GM12878 (cell line): ENCODE results near the gene KLHL26. TPM values are rescaled to one million over a fixed set of nuclear protein-coding genes. Genes with fewer than 3 reads are reported as not detected.
A peak's percentile ranks its signal among the peaks of the same experiment; 100 is the strongest.

Source experiments
- ATAC-seq: fragments of 200-7000 bp; cut with Tn5 transposase; 3 replicates; pipeline ENCODE4 v1.9.1; 2020; ENCODE audit warnings: mild to moderate bottlenecking, moderate library complexity
- BruUV-seq: library from RNA; stranded (reverse); fragments of 400-500 nt; replicated peaks from 2 replicates; lab custom pipeline; 2021; lab: Mats Ljungman, UMichigan
- CTCF ChIA-PET: fragments of 300-600 bp; sonication (Branson Sonifier 250); formaldehyde crosslinking; extraction: SDS; loops from one replicate; lab custom pipeline; 2021; ENCODE audit warnings: inconsistent platforms; lab: Yijun Ruan, JAX
- POLR2A ChIA-PET: fragments of 350-600 bp; formaldehyde crosslinking; extraction: SDS; loops from one replicate; lab custom pipeline; 2021; ENCODE audit warnings: inconsistent platforms; lab: Charles Lee
- RAD21 ChIA-PET: fragments of 300-600 bp; sonication (Branson Sonifier 250); formaldehyde crosslinking; loops from one replicate; lab custom pipeline; 2023; ENCODE audit warnings: antibody characterized with exemption; ENCODE audit not compliant: unreplicated experiment; lab: Charles Lee
- SMC1A ChIA-PET: fragments of 300-600 bp; sonication (Branson Sonifier 250); formaldehyde crosslinking; loops from one replicate; lab custom pipeline; 2023; ENCODE audit not compliant: unreplicated experiment, uncharacterized antibody; lab: Charles Lee
- DNase-seq: peaks from one replicate; pipeline ENCODE4 v3.0.0-alpha.2; 2011; ENCODE audit warnings: low read depth, low spot score
- FAIRE-seq: peaks from 3 replicates; lab custom pipeline; 2011; peaks lifted over from hg19 to GRCh38; lab: Jason Lieb, UNC
- H2AFZ ChIP-seq: 2 replicates; pipeline ENCODE4 v1.6.0; 2011; ENCODE audit warnings: low read depth, low read length, control low read depth; ENCODE audit not compliant: control insufficient read depth
- H3K27ac ChIP-seq: 2 replicates; pipeline ENCODE4 v1.5.1; 2011; ENCODE audit warnings: control low read depth; ENCODE audit not compliant: control insufficient read depth, insufficient read depth
- H3K27me3 ChIP-seq, 2 experiments: replicated peaks in 1 of 2; 2 replicates each; pipeline versions ENCODE4 v1.6.0 to v1.6.1; 2011; ENCODE audit warnings: low read length in 1 of 2; ENCODE audit not compliant: control insufficient read depth in 2 of 2, insufficient read depth in 2 of 2
- H3K36me3 ChIP-seq, 2 experiments: 2 replicates each; pipeline ENCODE4 v1.5.1; 2011; ENCODE audit warnings: low read length in 1 of 2; ENCODE audit not compliant: control insufficient read depth in 2 of 2, insufficient read depth in 2 of 2
- H3K4me1 ChIP-seq: 2 replicates; pipeline ENCODE4 v1.6.1; 2011; ENCODE audit warnings: mild to moderate bottlenecking, low read length, moderate library complexity, mixed read lengths; ENCODE audit not compliant: control insufficient read depth, insufficient read depth
- H3K4me2 ChIP-seq: 2 replicates; pipeline ENCODE4 v1.6.0; 2011; ENCODE audit warnings: control low read depth; ENCODE audit not compliant: control insufficient read depth, insufficient read depth
- H3K4me3 ChIP-seq: fragments of 200-600 bp; sonication (generic); 2 replicates; pipeline ENCODE4 v1.5.1; 2016
- H3K79me2 ChIP-seq: 2 replicates; pipeline ENCODE4 v1.6.0; 2011; ENCODE audit warnings: low read length; ENCODE audit not compliant: control insufficient read depth, insufficient read depth
- H3K9ac ChIP-seq: 2 replicates; pipeline ENCODE4 v1.8.0; 2011; ENCODE audit warnings: low read length, control low read depth, mixed read lengths; ENCODE audit not compliant: control insufficient read depth, insufficient read depth
- H3K9me3 ChIP-seq: replicated peaks from 3 replicates; pipeline ENCODE4 v1.5.1; 2011; ENCODE audit warnings: mild to moderate bottlenecking, low read length; ENCODE audit not compliant: control insufficient read depth, insufficient read depth
- H4K20me1 ChIP-seq: 2 replicates; pipeline ENCODE4 v1.6.0; 2011; ENCODE audit not compliant: control insufficient read depth, insufficient read depth
- EGR1 ChIP-seq, 2 experiments: IDR thresholded peaks; 1 replicate in 1 of 2; 2 replicates in 1 of 2; pipeline ENCODE4 v1.6.1; 2011 to 2012; ENCODE audit warnings: low read depth in 2 of 2, low read length in 2 of 2, borderline replicate concordance in 1 of 2, mild to moderate bottlenecking in 1 of 2, moderate library complexity in 1 of 2
- HDAC6 ChIP-seq: fragments of 200-600 bp; sonication (generic); IDR thresholded peaks from one replicate; pipeline ENCODE4 v1.8.0; 2017; ENCODE audit warnings: antibody characterized with exemption; ENCODE audit not compliant: unreplicated experiment
- MXI1 ChIP-seq: fragments of 150-350 bp; IDR thresholded peaks from 2 replicates; pipeline ENCODE4 v1.6.1; 2011; ENCODE audit warnings: low read depth, mild to moderate bottlenecking, inconsistent platforms, low read length, improper control_type of control experiment
- NRF1 ChIP-seq: conservative IDR thresholded peaks from 2 replicates; pipeline ENCODE4 v1.6.1; 2011; ENCODE audit warnings: mild to moderate bottlenecking, low read depth, low read length, improper control_type of control experiment
- POU2F2 ChIP-seq: IDR thresholded peaks from 3 replicates; pipeline ENCODE4 v1.6.1; 2011; ENCODE audit warnings: low read depth, mild to moderate bottlenecking, low read length, borderline replicate concordance
- SUZ12 ChIP-seq: fragments of 200-600 bp; sonication (generic); IDR thresholded peaks from one replicate; pipeline ENCODE4 v1.6.1; 2018; ENCODE audit warnings: antibody characterized with exemption, mild to moderate bottlenecking; ENCODE audit not compliant: unreplicated experiment
- ZBTB11 ChIP-seq: fragments of 450-650 bp; formaldehyde crosslinking; IDR thresholded peaks from 2 replicates; pipeline ENCODE4 v1.5.0; 2022; ENCODE audit warnings: mild to moderate bottlenecking, missing genetic modification characterization
- WGBS: methylation state at CpG from one replicate; pipeline ENCODE4 v1.1.6; 2016; ENCODE audit warnings: low lambda C conversion rate; ENCODE audit not compliant: insufficient replicate concordance, insufficient coverage; ENCODE audit errors: missing lambda C conversion rate; 5-methylcytosine and 5-hydroxymethylcytosine counted together
- in situ Hi-C: fragments of 300-500 bp; cut with MboI; formaldehyde crosslinking; loops from 9 replicates; pipeline ENCODE4 v1.14.3; 2018; ENCODE audit warnings: mixed read lengths
- intact Hi-C: fragments of 100-400 bp; cut with micrococcal nuclease; formaldehyde crosslinking; loops from one replicate; pipeline ENCODE4 v1.14.2; 2022; ENCODE audit not compliant: unreplicated experiment
- polyA plus RNA-seq, 11 experiments: library from polyadenylated mRNA; depleted of rRNA in 4 of 11; unstranded in 6 of 11; stranded (reverse) in 5 of 11; fragments of >200 nt; fragmentation: Nextera tagmentation in 4 of 11; fragmentation: Illumina TruSeq in 1 of 11; extraction: Ambion mirVana in 4 of 11; extraction: Trizol in 1 of 11; gene quantifications; 1 replicate in 1 of 11; 2 replicates in 10 of 11; pipeline versions ENCODE4 v1.2.1 to v1.2.3, GENCODE V29; 2011 to 2016; ENCODE audit warnings: inconsistent platforms in 2 of 11, missing spikeins in 2 of 11, low read depth in 1 of 11
- total RNA-seq, 4 experiments: library from RNA; depleted of rRNA in 3 of 4; stranded (reverse); fragments of >200 nt in 3 of 4; fragmentation: Illumina TruSeq in 1 of 4; extraction: Trizol in 1 of 4; gene quantifications; 2 replicates each; pipeline versions ENCODE4 v1.2.1 to v1.2.3, GENCODE V29; 2013 to 2021
- TF ChIP-seq, protein P1 (sequence below), 3 experiments: IDR thresholded peaks in 2 of 3; conservative IDR thresholded peaks in 1 of 3; 2 replicates each; pipeline ENCODE4 v1.5.1; 2011; ENCODE audit warnings: low read depth in 3 of 3, low read length in 3 of 3, mild to moderate bottlenecking in 3 of 3, control low read depth in 2 of 3, moderate library complexity in 2 of 3, inconsistent platforms in 1 of 3, mixed read lengths in 1 of 3; ENCODE audit not compliant: control insufficient read depth in 2 of 3, insufficient read depth in 1 of 3; ENCODE audit errors: extremely low read depth in 1 of 3

The KLHL26 gene
- total and polyA plus RNA-seq, 10 of the 15 experiments (the other 5 are each of a cell fraction or from before 2014, with no cell fraction given) = 0.18 to 14.6 (median 2.9) TPM

DNA sequence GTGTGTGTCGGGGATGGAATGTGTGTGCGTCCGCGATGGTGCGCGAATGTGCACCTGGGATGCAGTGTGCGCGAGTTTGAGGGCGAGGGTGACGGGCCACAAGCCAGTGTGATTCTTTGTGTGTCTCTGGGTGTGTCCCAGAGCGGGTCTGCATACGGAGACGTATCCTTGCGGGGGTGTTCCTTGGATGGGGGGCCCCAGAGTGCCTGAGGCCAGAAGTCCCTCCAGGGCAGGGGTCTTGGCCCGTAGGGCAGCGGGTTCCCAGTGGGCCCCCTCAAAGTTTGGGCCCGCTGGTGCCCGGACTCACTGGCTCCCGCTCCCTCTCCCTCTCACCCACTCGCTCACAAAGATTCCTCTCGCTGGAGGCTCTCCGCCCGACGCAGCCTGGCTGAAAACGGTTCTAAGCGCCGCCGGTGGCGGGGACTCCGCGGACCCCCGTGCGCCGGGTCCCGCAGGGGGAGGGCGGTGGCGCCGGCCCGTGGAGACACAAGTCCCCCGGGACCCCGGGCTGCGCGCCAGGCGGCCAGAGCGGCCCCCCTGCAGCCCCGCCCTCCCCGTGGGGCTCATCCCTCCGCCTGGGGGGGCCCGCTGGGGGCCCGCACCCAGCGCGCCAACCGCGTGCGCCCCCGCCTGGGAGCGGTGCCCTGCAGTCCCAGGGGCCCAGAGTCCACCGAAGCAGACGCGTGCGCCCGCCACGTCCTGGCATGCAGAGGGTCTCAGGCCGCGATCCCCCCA lies 31.1 kb upstream of the KLHL26 start:
- H3K27ac ChIP-seq = no peak overlapping the region
- ChIA-PET RAD21 (no interaction called here), POLR2A (no interaction called here), SMC1A (no interaction called here), CTCF (no interaction called here)
- no TSS peak for BruUV-seq
- peaks cover 22 to 24% of the 10 kb centered on the region in 2 experiments for H3K27me3 ChIP-seq
- WGBS = 12% methylated on average over 33 of the region's 65 CpGs
- H3K36me3 ChIP-seq = no peaks in the 10 kb centered on the region
- H3K9ac ChIP-seq = no peak overlapping the region
- peak; percentile 28 for TF ChIP-seq HDAC6
- no peak for TF ChIP-seq NRF1
- TF ChIP-seq SUZ12 = no peak
- in situ Hi-C loops = no loop called here
- no peak overlapping the region for H3K4me2 ChIP-seq
- H3K79me2 ChIP-seq = no peaks in the 10 kb centered on the region
- no peaks in the 10 kb centered on the region; the same call in none of the 2 replicates for H4K20me1 ChIP-seq
- no peak overlapping the region for H3K4me3 ChIP-seq
- ATAC-seq (no peak), FAIRE-seq (no peak), DNase-seq (no peak)
- no peaks in the 10 kb centered on the region for H3K4me1 ChIP-seq
- H3K9me3 ChIP-seq = no peaks in the 10 kb centered on the region
- H2AFZ ChIP-seq = no peak overlapping the region
- intact Hi-C loops = no loop called here

GRCh38 chr19:18606281-18607225 lies 30.3 kb upstream of the KLHL26 start, which contains the start of gene CRLF1:
Gene CRLF1 (minus strand): TSS chr19:18606799. CDS start chr19:18606656, 143 bp downstream.
- intact Hi-C loops (no loop called here), in situ Hi-C loops (no loop called here)
- no peak for FAIRE-seq
- no peak within 1 kb of the TSS for H3K4me3 ChIP-seq
- no peaks in the 10 kb centered on the region for H3K79me2 ChIP-seq
- WGBS = 8% methylated on average over 42 of the region's 116 CpGs
- CTCF ChIA-PET = no interaction called here
- H3K27me3 ChIP-seq = peaks cover 22 to 26% of the 10 kb centered on the region in 2 experiments
- SMC1A ChIA-PET = no interaction called here
- H2AFZ ChIP-seq = no peak within 1 kb of the TSS
- H3K4me2 ChIP-seq = no peak within 1 kb of the TSS
- H3K36me3 ChIP-seq = no peaks in the 10 kb centered on the region
- RAD21 ChIA-PET = no interaction called here
- no peak for ATAC-seq
- no peaks in the 10 kb centered on the region for H3K4me1 ChIP-seq
- H3K9ac ChIP-seq = no peak within 1 kb of the TSS
- POLR2A ChIA-PET = no interaction called here
- no peaks in the 10 kb centered on the region; the same call in none of the 2 replicates for H4K20me1 ChIP-seq
- DNase-seq = no peak
- H3K27ac ChIP-seq = no peak within 1 kb of the TSS
- H3K9me3 ChIP-seq = no peaks in the 10 kb centered on the region
- BruUV-seq = no TSS peak
- TF ChIP-seq ZBTB11 (CRISPR knock-in tag) (no peak), MXI1 (no peak), EGR1 (IDR thresholded peaks at IDR 0.05; ENCODE audit: borderline replicate concordance in 1 of 2, low read depth in 2 of 2, low read length in 2 of 2) (no peak), POU2F2 (no peak)
- TF ChIP-seq, protein P1, sequence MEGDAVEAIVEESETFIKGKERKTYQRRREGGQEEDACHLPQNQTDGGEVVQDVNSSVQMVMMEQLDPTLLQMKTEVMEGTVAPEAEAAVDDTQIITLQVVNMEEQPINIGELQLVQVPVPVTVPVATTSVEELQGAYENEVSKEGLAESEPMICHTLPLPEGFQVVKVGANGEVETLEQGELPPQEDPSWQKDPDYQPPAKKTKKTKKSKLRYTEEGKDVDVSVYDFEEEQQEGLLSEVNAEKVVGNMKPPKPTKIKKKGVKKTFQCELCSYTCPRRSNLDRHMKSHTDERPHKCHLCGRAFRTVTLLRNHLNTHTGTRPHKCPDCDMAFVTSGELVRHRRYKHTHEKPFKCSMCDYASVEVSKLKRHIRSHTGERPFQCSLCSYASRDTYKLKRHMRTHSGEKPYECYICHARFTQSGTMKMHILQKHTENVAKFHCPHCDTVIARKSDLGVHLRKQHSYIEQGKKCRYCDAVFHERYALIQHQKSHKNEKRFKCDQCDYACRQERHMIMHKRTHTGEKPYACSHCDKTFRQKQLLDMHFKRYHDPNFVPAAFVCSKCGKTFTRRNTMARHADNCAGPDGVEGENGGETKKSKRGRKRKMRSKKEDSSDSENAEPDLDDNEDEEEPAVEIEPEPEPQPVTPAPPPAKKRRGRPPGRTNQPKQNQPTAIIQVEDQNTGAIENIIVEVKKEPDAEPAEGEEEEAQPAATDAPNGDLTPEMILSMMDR (IDR thresholded peaks at IDR 0.05 in 2 of 3, conservative IDR thresholded peaks at IDR 0.05 in 1 of 3; ENCODE audit: control insufficient read depth in 2 of 3, extremely low read depth in 1 of 3, insufficient read depth in 1 of 3, low read depth in 3 of 3, low read length in 3 of 3) = no peak
